H1 (cell line): ENCODE results near the gene GJB6. TPM values are rescaled to one million over a fixed set of nuclear protein-coding genes. Genes with fewer than 3 reads are reported as not detected.

Experiments
- CTCF ChIA-PET: fragments of 300-600 bp; sonication (Branson Sonifier 250); formaldehyde crosslinking; loops from one replicate; lab custom pipeline; 2021; ENCODE audit not compliant: partially characterized antibody; lab: Charles Lee
- POLR2A ChIA-PET: fragments of 300-600 bp; sonication (Branson Sonifier 250); formaldehyde crosslinking; loops from one replicate; lab custom pipeline; 2021; ENCODE audit warnings: inconsistent platforms; ENCODE audit not compliant: partially characterized antibody; lab: Charles Lee
- DNase-seq, 2 experiments: peaks; one replicate each; pipeline versions ENCODE4 v3.0.0 to v3.0.0-alpha.2; 2010 to 2022; ENCODE audit warnings: low spot score in 2 of 2, low read depth in 1 of 2, mixed read lengths in 1 of 2
- FAIRE-seq: peaks from 2 replicates; lab custom pipeline; 2011; peaks lifted over from hg19 to GRCh38; lab: Jason Lieb, UNC
- H2AFZ ChIP-seq: 2 replicates; pipeline ENCODE4 v1.8.1; 2012; ENCODE audit warnings: low read length, inconsistent platforms
- H2AK5ac ChIP-seq: 2 replicates; pipeline ENCODE4 v1.6.1; 2013; ENCODE audit warnings: low read depth, low read length
- H2BK120ac ChIP-seq: replicated peaks from 2 replicates; pipeline ENCODE3; 2013; ENCODE audit warnings: low read depth, low read length, inconsistent platforms
- H2BK12ac ChIP-seq: 2 replicates; pipeline ENCODE4 v1.6.1; 2013; ENCODE audit warnings: low read depth, low read length
- H2BK15ac ChIP-seq: 2 replicates; pipeline ENCODE4 v1.6.1; 2013; ENCODE audit warnings: low read length
- H2BK20ac ChIP-seq: 2 replicates; pipeline ENCODE4 v1.6.1; 2013; ENCODE audit warnings: low read length
- H2BK5ac ChIP-seq: 2 replicates; pipeline ENCODE4 v1.6.1; 2013; ENCODE audit warnings: low read depth, low read length
- H3K14ac ChIP-seq: 2 replicates; pipeline ENCODE4 v1.6.1; 2013; ENCODE audit warnings: inconsistent platforms; ENCODE audit not compliant: insufficient read length
- H3K18ac ChIP-seq: 2 replicates; pipeline ENCODE4 v1.6.1; 2013; ENCODE audit warnings: low read length; ENCODE audit errors: extremely low read depth
- H3K23ac ChIP-seq: 2 replicates; pipeline ENCODE4 v1.6.1; 2013; ENCODE audit warnings: inconsistent platforms; ENCODE audit not compliant: insufficient read length
- H3K23me2 ChIP-seq: 2 replicates; pipeline ENCODE4 v1.6.1; 2013; ENCODE audit warnings: low read depth, low read length
- H3K27ac ChIP-seq: 2 replicates; pipeline ENCODE4 v1.6.1; 2011; ENCODE audit warnings: low read depth, low read length, inconsistent platforms
- H3K27me3 ChIP-seq, 4 experiments: replicated peaks in 1 of 4; 1 replicate in 1 of 4; 2 replicates in 3 of 4; pipeline versions ENCODE4 v1.6.1 to v1.8.1; 2011 to 2013; ENCODE audit warnings: low read length in 3 of 4, mild to moderate bottlenecking in 3 of 4, inconsistent platforms in 2 of 4, mixed read lengths in 2 of 4, moderate library complexity in 1 of 4; ENCODE audit not compliant: control insufficient read depth in 3 of 4, insufficient read depth in 3 of 4; ENCODE audit errors: extremely low read depth in 1 of 4
- H3K36me3 ChIP-seq, 4 experiments: 2 replicates each; pipeline versions ENCODE4 v1.6.1 to v1.8.1; 2011 to 2013; ENCODE audit warnings: mild to moderate bottlenecking in 4 of 4, low read length in 3 of 4, moderate library complexity in 2 of 4, control low read depth in 1 of 4, inconsistent platforms in 1 of 4; ENCODE audit not compliant: insufficient read depth in 4 of 4, control insufficient read depth in 2 of 4
- H3K4ac ChIP-seq: replicated peaks from 2 replicates; pipeline ENCODE3; 2013; ENCODE audit warnings: low read length, low read depth, mixed read lengths, inconsistent platforms; ENCODE audit not compliant: insufficient read length
- H3K4me1 ChIP-seq, 4 experiments: replicated peaks in 1 of 4; 1 replicate in 1 of 4; 2 replicates in 3 of 4; pipeline versions ENCODE4 v1.6.1 to v1.8.1; 2011 to 2013; ENCODE audit warnings: low read length in 3 of 4, inconsistent platforms in 2 of 4, mixed read lengths in 1 of 4; ENCODE audit not compliant: insufficient read depth in 4 of 4, control insufficient read depth in 3 of 4
- H3K4me2 ChIP-seq, 2 experiments: 2 replicates each; pipeline versions ENCODE4 v1.6.1 to v1.8.1; 2011 to 2013; ENCODE audit warnings: low read depth in 2 of 2, low read length in 2 of 2, control low read depth in 1 of 2, inconsistent platforms in 1 of 2, mild to moderate bottlenecking in 1 of 2; ENCODE audit not compliant: insufficient read depth in 1 of 2
- H3K4me3 ChIP-seq, 4 experiments: fragments of 200-600, 300-600 bp in 1 of 4; sonication (generic), shearing (Covaris generic), sonication (Bioruptor Twin) in 1 of 4; 2 replicates each; pipeline versions ENCODE4 v1.5.1 to v1.8.1; 2011 to 2016; ENCODE audit warnings: low read length in 4 of 4, low read depth in 3 of 4, control low read depth in 2 of 4, inconsistent platforms in 2 of 4, mild to moderate bottlenecking in 2 of 4, mixed read lengths in 1 of 4, moderate library complexity in 1 of 4; ENCODE audit not compliant: insufficient read depth in 2 of 4; ENCODE audit errors: extremely low read depth in 1 of 4
- H3K56ac ChIP-seq: replicated peaks from 2 replicates; pipeline ENCODE3; 2013; ENCODE audit warnings: low read depth, mild to moderate bottlenecking, mixed read lengths, low read length, inconsistent platforms; ENCODE audit not compliant: insufficient read length
- H3K79me1 ChIP-seq: 2 replicates; pipeline ENCODE4 v1.6.1; 2013; ENCODE audit warnings: low read depth, low read length, control low read depth
- H3K79me2 ChIP-seq, 2 experiments: 2 replicates each; pipeline versions ENCODE4 v1.6.1 to v1.8.1; 2012 to 2013; ENCODE audit warnings: low read length in 2 of 2, mild to moderate bottlenecking in 2 of 2, inconsistent platforms in 1 of 2; ENCODE audit not compliant: insufficient read depth in 2 of 2, control insufficient read depth in 1 of 2
- H3K9ac ChIP-seq, 4 experiments: replicated peaks in 1 of 4; 1 replicate in 1 of 4; 2 replicates in 3 of 4; pipeline versions ENCODE4 v1.6.1 to v1.8.1; 2011 to 2013; ENCODE audit warnings: low read depth in 3 of 4, low read length in 3 of 4, control low read depth in 2 of 4, mild to moderate bottlenecking in 2 of 4, moderate library complexity in 2 of 4, inconsistent platforms in 1 of 4; ENCODE audit errors: extremely low read depth in 1 of 4
- H3K9me3 ChIP-seq, 2 experiments: 2 replicates each; pipeline versions ENCODE4 v1.6.1 to v1.8.1; 2012 to 2013; ENCODE audit warnings: mild to moderate bottlenecking in 2 of 2, moderate library complexity in 2 of 2, control low read depth in 1 of 2, inconsistent platforms in 1 of 2, low read depth in 1 of 2, low read length in 1 of 2, mixed read lengths in 1 of 2; ENCODE audit not compliant: insufficient read depth in 2 of 2
- H4K20me1 ChIP-seq, 2 experiments: replicated peaks in 1 of 2; 2 replicates each; pipeline versions ENCODE3 to v1.8.1; 2011 to 2013; ENCODE audit warnings: inconsistent platforms in 2 of 2, low read length in 2 of 2, mild to moderate bottlenecking in 1 of 2; ENCODE audit not compliant: insufficient read depth in 2 of 2, control insufficient read depth in 1 of 2
- H4K5ac ChIP-seq: 2 replicates; pipeline ENCODE4 v1.6.1; 2013; ENCODE audit warnings: low read length, low read depth, mixed read lengths, inconsistent platforms; ENCODE audit not compliant: insufficient read length
- H4K8ac ChIP-seq: 2 replicates; pipeline ENCODE4 v1.8.0; 2013; ENCODE audit warnings: mild to moderate bottlenecking, moderate library complexity, low read length, inconsistent platforms; ENCODE audit not compliant: insufficient read depth; ENCODE audit errors: extremely low read depth
- H4K91ac ChIP-seq: replicated peaks from 2 replicates; pipeline ENCODE3; 2013; ENCODE audit warnings: low read length, mixed read lengths, inconsistent platforms; ENCODE audit not compliant: insufficient read length
- ATF3 ChIP-seq: IDR thresholded peaks from 2 replicates; pipeline ENCODE4 v1.6.1; 2011; ENCODE audit warnings: low read depth, mild to moderate bottlenecking, low read length; ENCODE audit not compliant: insufficient read depth
- KDM1A ChIP-seq: fragments of 200-600, 300-600 bp; sonication (generic); IDR thresholded peaks from 2 replicates; pipeline ENCODE4 v1.7.1; 2016; ENCODE audit warnings: mild to moderate bottlenecking, low read length, borderline replicate concordance
- POLR2A ChIP-seq, 2 experiments: IDR thresholded peaks; 1 replicate in 1 of 2; 2 replicates in 1 of 2; pipeline ENCODE4 v1.6.1; 2011; ENCODE audit warnings: low read depth in 2 of 2, low read length in 2 of 2, mild to moderate bottlenecking in 2 of 2; ENCODE audit errors: control extremely low read depth in 1 of 2
- POLR2AphosphoS5 ChIP-seq: IDR thresholded peaks from 2 replicates; pipeline ENCODE4 v1.6.1; 2011; ENCODE audit warnings: low read depth, low read length
- SIX5 ChIP-seq: IDR thresholded peaks from 2 replicates; pipeline ENCODE4 v1.6.1; 2011; ENCODE audit warnings: mild to moderate bottlenecking, low read depth, low read length
- SP4 ChIP-seq: IDR thresholded peaks from 2 replicates; pipeline ENCODE4 v1.6.1; 2012; ENCODE audit warnings: low read length, inconsistent platforms
- whole genome bisulfite sequencing, 2 experiments: shearing (Covaris generic) in 1 of 2; methylation state at CpG; one replicate each; pipeline versions ENCODE4 v1.1.6 to v1.1.7; 2013 to 2015; ENCODE audit warnings: low lambda C conversion rate in 2 of 2, mixed read lengths in 2 of 2, inconsistent platforms in 1 of 2, low coverage in 1 of 2, missing lambda C conversion rate in 1 of 2; ENCODE audit not compliant: insufficient replicate concordance in 2 of 2, insufficient coverage in 1 of 2, insufficient read length in 1 of 2; ENCODE audit errors: extremely low coverage in 1 of 2, missing lambda C conversion rate in 1 of 2; 5-methylcytosine and 5-hydroxymethylcytosine counted together
- polyA plus RNA-seq, 7 experiments: library from polyadenylated mRNA; depleted of rRNA in 3 of 7; stranded (reverse) in 5 of 7; unstranded in 2 of 7; fragments of >200 nt in 5 of 7; fragments of 200-250 nt in 2 of 7; gene quantifications; 1 replicate in 5 of 7; 2 replicates in 1 of 7; 4 replicates in 1 of 7; pipeline versions ENCODE4 v1.2.1 to v1.2.3, GENCODE V29; 2011 to 2013; ENCODE audit warnings: missing spikeins in 2 of 7, mixed read lengths in 2 of 7
- total RNA-seq: library from RNA; stranded (reverse); fragmentation: NEBNext Ultra II Directional; extraction: Animal tissue kit (Norgen Biotek cat#: 25700); gene quantifications from 2 replicates; pipeline ENCODE4 v1.2.1, GENCODE V29; 2021

The GJB6 gene
- total and polyA plus RNA-seq, 2 of the 8 experiments (the other 6 are each of a cell fraction or from before 2014, with no cell fraction given): not detected

DNA sequence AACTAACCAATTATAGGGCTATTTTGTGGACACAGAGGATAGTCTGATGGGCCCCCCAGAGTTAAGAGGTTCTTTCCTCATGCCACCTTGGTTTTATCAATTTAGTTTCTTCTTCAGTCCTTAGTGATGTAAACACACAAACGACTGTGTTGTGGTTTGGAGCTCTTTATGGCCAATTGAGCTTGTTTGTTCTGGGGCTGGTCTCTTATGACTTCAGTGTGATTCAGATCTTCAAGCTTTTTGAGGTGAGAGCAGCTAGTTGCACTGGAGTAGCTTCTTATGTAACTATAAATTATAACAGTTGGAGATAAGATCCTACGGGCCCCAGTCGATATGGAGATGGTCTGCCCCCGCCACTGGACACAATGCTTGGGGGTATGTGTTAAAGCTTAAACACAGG is 22.0 kb upstream of the GJB6 start:
- Histone ChIP-seq H3K23me2 (no peaks in the 10 kb centered on the region), H2BK20ac (no peak overlapping the region), H3K27me3 (no peaks in the 10 kb centered on the region; a peak in 1 of 7 replicates), H2BK120ac (no peak overlapping the region), H3K4me2 (no peak overlapping the region), H3K79me1 (no peaks in the 10 kb centered on the region), H2AK5ac (no peak overlapping the region), H4K91ac (no peak overlapping the region), H3K79me2 (no peaks in the 10 kb centered on the region), H2BK5ac (no peak overlapping the region), H3K9me3 (no peaks in the 10 kb centered on the region), H2BK15ac (no peak overlapping the region), H4K8ac (no peak overlapping the region), H3K9ac (no peak overlapping the region), H3K18ac (no peak overlapping the region), H4K20me1 (no peaks in the 10 kb centered on the region), H2BK12ac (no peak overlapping the region), H4K5ac (no peak overlapping the region), H3K14ac (no peak overlapping the region), H2AFZ (no peak overlapping the region), H3K4me3 (no peak overlapping the region), H3K56ac (no peak overlapping the region), H3K23ac (no peak overlapping the region), H3K36me3 (no peaks in the 10 kb centered on the region), H3K4me1 (no peaks in the 10 kb centered on the region), H3K27ac (no peak overlapping the region), H3K4ac (no peak overlapping the region)
- ChIA-PET CTCF (interaction anchor here (1.4 kb wide), 1 partner anchor 41 kb away, joined by 5 read pairs; no protein-coding TSS in a partner anchor), POLR2A (no interaction called here)
- WGBS, 2 experiments: 83% methylated on average over 4 of the region's 4 CpGs; no CpG with 5 or more reads in 1 of the 2 experiments
- FAIRE-seq (no peak), DNase-seq (no peak)
- TF ChIP-seq KDM1A (no peak), SIX5 (no peak), SP4 (no peak), POLR2A (IDR thresholded peaks at IDR 0.05; ENCODE audit: control extremely low read depth in 1 of 2, low read depth in 2 of 2, low read length in 2 of 2) (no peak), ATF3 (no peak), POLR2AphosphoS5 (no peak)
